Transverse colon (tissue), 4 donors: ENCODE results near the gene REM2. TPM values are rescaled to one million over a fixed set of nuclear protein-coding genes. Genes with fewer than 3 reads are reported as not detected.

ENCODE experiments used
- DNase-seq: peaks from one replicate; pipeline ENCODE4 v3.0.0-alpha.2; 2019
- H3K27ac ChIP-seq, 4 donors: fragments of 200-600 bp; sonication (generic); 2 replicates each; pipeline ENCODE4 v1.5.1; 2016 to 2018; ENCODE audit warnings: inconsistent platforms in 4 of 4
- H3K27me3 ChIP-seq: fragments of 200-600 bp; sonication (generic); 2 replicates; pipeline ENCODE4 v1.5.1; 2017; ENCODE audit warnings: inconsistent platforms
- H3K36me3 ChIP-seq, 4 donors: fragments of 200-600 bp; sonication (generic); 2 replicates each; pipeline ENCODE4 v1.5.1; 2017 to 2019; ENCODE audit warnings: inconsistent platforms in 4 of 4
- H3K4me1 ChIP-seq, 4 donors: fragments of 200-600 bp; sonication (generic); 2 replicates each; pipeline ENCODE4 v1.5.1; 2017 to 2020; ENCODE audit warnings: inconsistent platforms in 4 of 4
- H3K4me3 ChIP-seq, 4 donors: fragments of 200-600 bp; sonication (generic); 1 replicate in 1 of 4; 2 replicates in 3 of 4; pipeline versions ENCODE4 v1.5.1 to v1.6.1; 2017 to 2019; ENCODE audit warnings: inconsistent platforms in 4 of 4
- H3K9me3 ChIP-seq, 2 donors: fragments of 200-600 bp; sonication (generic); 2 replicates each; pipeline ENCODE4 v1.5.1; 2017 to 2019; ENCODE audit warnings: inconsistent platforms in 2 of 2
- CTCF ChIP-seq, 5 experiments: fragments of 200-600 bp in 3 of 5; fragments of 450-650 bp in 2 of 5; sonication (generic) in 3 of 5; IDR thresholded peaks; 1 replicate in 2 of 5; 2 replicates in 3 of 5; pipeline ENCODE4 v1.5.1; 2016 to 2017; ENCODE audit warnings: antibody characterized with exemption in 5 of 5, inconsistent platforms in 3 of 5, mild to moderate bottlenecking in 2 of 5, moderate library complexity in 1 of 5
- EP300 ChIP-seq: sonication (generic); formaldehyde crosslinking; IDR thresholded peaks from one replicate; pipeline ENCODE4 v1.6.1; 2017; ENCODE audit warnings: antibody characterized with exemption, low read depth
- POLR2A ChIP-seq: fragments of 450-650 bp; IDR thresholded peaks from one replicate; pipeline ENCODE4 v1.6.1; 2016; ENCODE audit warnings: antibody characterized with exemption, mild to moderate bottlenecking, moderate library complexity
- POLR2AphosphoS5 ChIP-seq, 3 donors: sonication (generic); formaldehyde crosslinking; IDR thresholded peaks; one replicate each; pipeline ENCODE4 v1.6.1; 2016; ENCODE audit warnings: antibody characterized with exemption in 3 of 3
- WGBS, 2 donors: methylation state at CpG; one replicate each; pipeline ENCODE4 v1.1.5; 2018; ENCODE audit warnings: low coverage in 1 of 2; 5-methylcytosine and 5-hydroxymethylcytosine counted together
- in situ Hi-C, 4 donors: fragments of 200-750 bp; cut with MboI; loops; one replicate each; pipeline versions ENCODE4 v1.15.0 to v1.15.1; 2017; ENCODE audit warnings: low sequenced_read_pairs in 3 of 4, low pct_ligation_motif_present in 1 of 4, low pct_unique_long_range_greater_than_20kb in 1 of 4
- intact Hi-C: fragments of 100-400 bp; cut with DNase I; formaldehyde crosslinking; loops from one replicate; pipeline ENCODE4 v1.15.1; 2023; ENCODE audit warnings: low total_unique reads
- total RNA-seq, 4 donors: library from RNA; depleted of rRNA; stranded (reverse); fragments of >200 nt; gene quantifications; one replicate each; pipeline ENCODE4 v1.1.0, GENCODE V29; 2016

REM2 gene
- total RNA-seq, 4 donors from 2014 or later, result 0.27 to 5.2 (median 2.1) TPM; not detected in 1

GRCh38 chr14:22884738-22885523 is 1.9 kb downstream of the REM2 start:
- 89% methylated on average over 9 of the region's 11 CpGs; no CpG with 5 or more reads in 1 of the 2 donors for WGBS, 2 donors

GRCh38 chr14:22885975-22886374 is 3.0 kb downstream of the REM2 start:
- H3K27me3 ChIP-seq, result no peaks in the 10 kb centered on the region
- 94 to 96% methylated on average over 17 to 21 of the region's 21 CpGs for WGBS, 2 donors
- H3K36me3 ChIP-seq, result no peaks in the 10 kb centered on the region
- TF ChIP-seq EP300, result no peak
- TF ChIP-seq POLR2A, result no peak
- no peak for TF ChIP-seq CTCF (IDR thresholded peaks at IDR 0.05)
- TF ChIP-seq POLR2AphosphoS5 (IDR thresholded peaks at IDR 0.05), result no peak
- peak overlapping the region; percentile 82 to 88 (median 88) for H3K27ac ChIP-seq
- H3K9me3 ChIP-seq, result no peaks in the 10 kb centered on the region
- H3K4me1 ChIP-seq, result peaks cover 13 to 44% (median 15%) of the 10 kb centered on the region in 4 donors
- peak overlapping the region in 2 of 4 donors; percentile 56 to 65 for H3K4me3 ChIP-seq
- in situ Hi-C loops, result no loop called here
- intact Hi-C loops, result no loop called here
- DNase-seq, result no peak

More at GRCh38 chr14:22884738-22885523, 1.9 kb downstream of the REM2 start:
- H3K27me3 ChIP-seq, result no peaks in the 10 kb centered on the region
- H3K27ac ChIP-seq, result no peak overlapping the region
- in situ Hi-C loops, result no loop called here
- TF ChIP-seq POLR2AphosphoS5 (IDR thresholded peaks at IDR 0.05) (no peak), EP300 (no peak), CTCF (IDR thresholded peaks at IDR 0.05) (no peak), POLR2A (no peak)
- peaks cover 13 to 44% (median 15%) of the 10 kb centered on the region in 4 donors for H3K4me1 ChIP-seq
- intact Hi-C loops, result no loop called here
- DNase-seq, result no peak
- no peaks in the 10 kb centered on the region for H3K9me3 ChIP-seq
- no peaks in the 10 kb centered on the region for H3K36me3 ChIP-seq
- H3K4me3 ChIP-seq, result no peak overlapping the region

- Histone ChIP-seq H3K27ac (peak overlapping the region; percentile 82 to 88 (median 88)), H3K9me3 (no peaks in the 10 kb centered on the region)
Measured at GRCh38 chr14:22886500-22887259, 3.7 kb downstream of the REM2 start.

More at GRCh38 chr14:22886500-22887259, 3.7 kb downstream of the REM2 start:
- no peaks in the 10 kb centered on the region for H3K36me3 ChIP-seq
- 8 to 11% methylated on average over 5 to 29 of the region's 77 CpGs for WGBS, 2 donors
- H3K27me3 ChIP-seq, result no peaks in the 10 kb centered on the region
- H3K4me1 ChIP-seq, result peaks cover 13 to 44% (median 15%) of the 10 kb centered on the region in 4 donors
- H3K4me3 ChIP-seq, result peak overlapping the region; percentile 45 to 65 (median 51)
- DNase-seq, result peak; percentile 87
- in situ Hi-C loops, result no loop called here
- intact Hi-C loops, result no loop called here
- TF ChIP-seq POLR2A (peak; percentile 60), POLR2AphosphoS5 (IDR thresholded peaks at IDR 0.05) (peak in 1 of 3 donors; percentile 7), CTCF (IDR thresholded peaks at IDR 0.05) (peak in 3 of 5 experiments; percentile 3 to 41 (median 15)), EP300 (no peak)
